GM18868 (cell line): ENCODE results near the gene OBSCN.

Source experiments
- ATAC-seq: cut with Tn5 transposase; IDR thresholded peaks from one replicate; pipeline ENCODE4 v1.9.1; 2021; ENCODE audit warnings: mild to moderate bottlenecking, moderate library complexity; ENCODE audit not compliant: unreplicated experiment

The OBSCN gene

GRCh38 chr1:228337031-228337564, 129.3 kb downstream of the OBSCN start:
- ATAC-seq, result no peak

GRCh38 chr1:228337711-228338520, 130.1 kb downstream of the OBSCN start:
- no peak for ATAC-seq

- ATAC-seq, result no peak
Observed at GRCh38 chr1:228338521-228339051, 130.7 kb downstream of the OBSCN start.

GRCh38 chr1:228339059-228339704, 131.3 kb downstream of the OBSCN start:
- no peak for ATAC-seq

- ATAC-seq, result no peak
Observed at GRCh38 chr1:228339766-228340685, 132.2 kb downstream of the OBSCN start.

GRCh38 chr1:228340686-228341449, 133.0 kb downstream of the OBSCN start:
- no peak for ATAC-seq

GRCh38 chr1:228341450-228341813, 133.6 kb downstream of the OBSCN start:
- ATAC-seq, result no peak

- no peak for ATAC-seq
Observed at GRCh38 chr1:228341814-228342626, 134.2 kb downstream of the OBSCN start.

GRCh38 chr1:228342627-228343190, 134.9 kb downstream of the OBSCN start:
- ATAC-seq, result no peak

- ATAC-seq, result no peak
Observed at GRCh38 chr1:228343191-228343661, 135.4 kb downstream of the OBSCN start.

- no peak for ATAC-seq
Observed at GRCh38 chr1:228344631-228345072, 136.8 kb downstream of the OBSCN start.

GRCh38 chr1:228345201-228345930, 137.5 kb downstream of the OBSCN start:
- no peak for ATAC-seq

- no peak for ATAC-seq
Observed at GRCh38 chr1:228346731-228347130, 138.9 kb downstream of the OBSCN start.

GRCh38 chr1:228347181-228347580, 139.3 kb downstream of the OBSCN start:
- no peak for ATAC-seq

- ATAC-seq, result no peak
Observed at GRCh38 chr1:228348708-228349467, 141.0 kb downstream of the OBSCN start.

- no peak for ATAC-seq
Observed at GRCh38 chr1:228349701-228350171, 141.9 kb downstream of the OBSCN start.

- no peak for ATAC-seq
Observed at GRCh38 chr1:228350179-228350742, 142.4 kb downstream of the OBSCN start.
